Measurements from ENCODE around the gene RAMP1. TPM values are rescaled to one million over a fixed set of nuclear protein-coding genes. Genes with fewer than 3 reads are reported as not detected.

Gene RAMP1
- total and polyA plus RNA-seq, 9 of the 15 experiments (the other 6 are each of a cell fraction or from before 2014, with no cell fraction given) = 0.72 to 0.77 TPM; not detected in 7

GRCh38 chr2:237923481-237924163 is 64.2 kb downstream of the RAMP1 start (continued):
- TF ChIP-seq, protein P1, sequence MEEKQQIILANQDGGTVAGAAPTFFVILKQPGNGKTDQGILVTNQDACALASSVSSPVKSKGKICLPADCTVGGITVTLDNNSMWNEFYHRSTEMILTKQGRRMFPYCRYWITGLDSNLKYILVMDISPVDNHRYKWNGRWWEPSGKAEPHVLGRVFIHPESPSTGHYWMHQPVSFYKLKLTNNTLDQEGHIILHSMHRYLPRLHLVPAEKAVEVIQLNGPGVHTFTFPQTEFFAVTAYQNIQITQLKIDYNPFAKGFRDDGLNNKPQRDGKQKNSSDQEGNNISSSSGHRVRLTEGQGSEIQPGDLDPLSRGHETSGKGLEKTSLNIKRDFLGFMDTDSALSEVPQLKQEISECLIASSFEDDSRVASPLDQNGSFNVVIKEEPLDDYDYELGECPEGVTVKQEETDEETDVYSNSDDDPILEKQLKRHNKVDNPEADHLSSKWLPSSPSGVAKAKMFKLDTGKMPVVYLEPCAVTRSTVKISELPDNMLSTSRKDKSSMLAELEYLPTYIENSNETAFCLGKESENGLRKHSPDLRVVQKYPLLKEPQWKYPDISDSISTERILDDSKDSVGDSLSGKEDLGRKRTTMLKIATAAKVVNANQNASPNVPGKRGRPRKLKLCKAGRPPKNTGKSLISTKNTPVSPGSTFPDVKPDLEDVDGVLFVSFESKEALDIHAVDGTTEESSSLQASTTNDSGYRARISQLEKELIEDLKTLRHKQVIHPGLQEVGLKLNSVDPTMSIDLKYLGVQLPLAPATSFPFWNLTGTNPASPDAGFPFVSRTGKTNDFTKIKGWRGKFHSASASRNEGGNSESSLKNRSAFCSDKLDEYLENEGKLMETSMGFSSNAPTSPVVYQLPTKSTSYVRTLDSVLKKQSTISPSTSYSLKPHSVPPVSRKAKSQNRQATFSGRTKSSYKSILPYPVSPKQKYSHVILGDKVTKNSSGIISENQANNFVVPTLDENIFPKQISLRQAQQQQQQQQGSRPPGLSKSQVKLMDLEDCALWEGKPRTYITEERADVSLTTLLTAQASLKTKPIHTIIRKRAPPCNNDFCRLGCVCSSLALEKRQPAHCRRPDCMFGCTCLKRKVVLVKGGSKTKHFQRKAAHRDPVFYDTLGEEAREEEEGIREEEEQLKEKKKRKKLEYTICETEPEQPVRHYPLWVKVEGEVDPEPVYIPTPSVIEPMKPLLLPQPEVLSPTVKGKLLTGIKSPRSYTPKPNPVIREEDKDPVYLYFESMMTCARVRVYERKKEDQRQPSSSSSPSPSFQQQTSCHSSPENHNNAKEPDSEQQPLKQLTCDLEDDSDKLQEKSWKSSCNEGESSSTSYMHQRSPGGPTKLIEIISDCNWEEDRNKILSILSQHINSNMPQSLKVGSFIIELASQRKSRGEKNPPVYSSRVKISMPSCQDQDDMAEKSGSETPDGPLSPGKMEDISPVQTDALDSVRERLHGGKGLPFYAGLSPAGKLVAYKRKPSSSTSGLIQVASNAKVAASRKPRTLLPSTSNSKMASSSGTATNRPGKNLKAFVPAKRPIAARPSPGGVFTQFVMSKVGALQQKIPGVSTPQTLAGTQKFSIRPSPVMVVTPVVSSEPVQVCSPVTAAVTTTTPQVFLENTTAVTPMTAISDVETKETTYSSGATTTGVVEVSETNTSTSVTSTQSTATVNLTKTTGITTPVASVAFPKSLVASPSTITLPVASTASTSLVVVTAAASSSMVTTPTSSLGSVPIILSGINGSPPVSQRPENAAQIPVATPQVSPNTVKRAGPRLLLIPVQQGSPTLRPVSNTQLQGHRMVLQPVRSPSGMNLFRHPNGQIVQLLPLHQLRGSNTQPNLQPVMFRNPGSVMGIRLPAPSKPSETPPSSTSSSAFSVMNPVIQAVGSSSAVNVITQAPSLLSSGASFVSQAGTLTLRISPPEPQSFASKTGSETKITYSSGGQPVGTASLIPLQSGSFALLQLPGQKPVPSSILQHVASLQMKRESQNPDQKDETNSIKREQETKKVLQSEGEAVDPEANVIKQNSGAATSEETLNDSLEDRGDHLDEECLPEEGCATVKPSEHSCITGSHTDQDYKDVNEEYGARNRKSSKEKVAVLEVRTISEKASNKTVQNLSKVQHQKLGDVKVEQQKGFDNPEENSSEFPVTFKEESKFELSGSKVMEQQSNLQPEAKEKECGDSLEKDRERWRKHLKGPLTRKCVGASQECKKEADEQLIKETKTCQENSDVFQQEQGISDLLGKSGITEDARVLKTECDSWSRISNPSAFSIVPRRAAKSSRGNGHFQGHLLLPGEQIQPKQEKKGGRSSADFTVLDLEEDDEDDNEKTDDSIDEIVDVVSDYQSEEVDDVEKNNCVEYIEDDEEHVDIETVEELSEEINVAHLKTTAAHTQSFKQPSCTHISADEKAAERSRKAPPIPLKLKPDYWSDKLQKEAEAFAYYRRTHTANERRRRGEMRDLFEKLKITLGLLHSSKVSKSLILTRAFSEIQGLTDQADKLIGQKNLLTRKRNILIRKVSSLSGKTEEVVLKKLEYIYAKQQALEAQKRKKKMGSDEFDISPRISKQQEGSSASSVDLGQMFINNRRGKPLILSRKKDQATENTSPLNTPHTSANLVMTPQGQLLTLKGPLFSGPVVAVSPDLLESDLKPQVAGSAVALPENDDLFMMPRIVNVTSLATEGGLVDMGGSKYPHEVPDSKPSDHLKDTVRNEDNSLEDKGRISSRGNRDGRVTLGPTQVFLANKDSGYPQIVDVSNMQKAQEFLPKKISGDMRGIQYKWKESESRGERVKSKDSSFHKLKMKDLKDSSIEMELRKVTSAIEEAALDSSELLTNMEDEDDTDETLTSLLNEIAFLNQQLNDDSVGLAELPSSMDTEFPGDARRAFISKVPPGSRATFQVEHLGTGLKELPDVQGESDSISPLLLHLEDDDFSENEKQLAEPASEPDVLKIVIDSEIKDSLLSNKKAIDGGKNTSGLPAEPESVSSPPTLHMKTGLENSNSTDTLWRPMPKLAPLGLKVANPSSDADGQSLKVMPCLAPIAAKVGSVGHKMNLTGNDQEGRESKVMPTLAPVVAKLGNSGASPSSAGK (IDR thresholded peaks at IDR 0.05) = peak; percentile 80
- TF ChIP-seq TAF7 (tag; IDR thresholded peaks at IDR 0.05) = no peak
- no peak for TF ChIP-seq ZBTB17 (CRISPR knock-in tag; IDR thresholded peaks at IDR 0.05)
- peak; percentile 57; the same call in 1 of the 2 replicates for TF ChIP-seq VEZF1 (CRISPR knock-in tag; IDR thresholded peaks at IDR 0.05)
- TF ChIP-seq PHF20 (IDR thresholded peaks at IDR 0.05; ENCODE audit: partially characterized antibody) = no peak
- no peak for TF ChIP-seq ZKSCAN3 (CRISPR knock-in tag; IDR thresholded peaks at IDR 0.05)
- TF ChIP-seq WHSC1 (IDR thresholded peaks at IDR 0.05; ENCODE audit: low read length) = no peak
- no peak for TF ChIP-seq NCOA6 (IDR thresholded peaks at IDR 0.05)
- no peak for TF ChIP-seq TCF3 (CRISPR knock-in tag; IDR thresholded peaks at IDR 0.05)
- TF ChIP-seq HIVEP1 (CRISPR knock-in tag; IDR thresholded peaks at IDR 0.05) = no peak
- no peak for TF ChIP-seq ZNF311 (CRISPR knock-in tag; IDR thresholded peaks at IDR 0.05)
- no peak for TF ChIP-seq SMAD2 (IDR thresholded peaks at IDR 0.05; ENCODE audit: low read depth, low read length)
- TF ChIP-seq, protein P2, sequence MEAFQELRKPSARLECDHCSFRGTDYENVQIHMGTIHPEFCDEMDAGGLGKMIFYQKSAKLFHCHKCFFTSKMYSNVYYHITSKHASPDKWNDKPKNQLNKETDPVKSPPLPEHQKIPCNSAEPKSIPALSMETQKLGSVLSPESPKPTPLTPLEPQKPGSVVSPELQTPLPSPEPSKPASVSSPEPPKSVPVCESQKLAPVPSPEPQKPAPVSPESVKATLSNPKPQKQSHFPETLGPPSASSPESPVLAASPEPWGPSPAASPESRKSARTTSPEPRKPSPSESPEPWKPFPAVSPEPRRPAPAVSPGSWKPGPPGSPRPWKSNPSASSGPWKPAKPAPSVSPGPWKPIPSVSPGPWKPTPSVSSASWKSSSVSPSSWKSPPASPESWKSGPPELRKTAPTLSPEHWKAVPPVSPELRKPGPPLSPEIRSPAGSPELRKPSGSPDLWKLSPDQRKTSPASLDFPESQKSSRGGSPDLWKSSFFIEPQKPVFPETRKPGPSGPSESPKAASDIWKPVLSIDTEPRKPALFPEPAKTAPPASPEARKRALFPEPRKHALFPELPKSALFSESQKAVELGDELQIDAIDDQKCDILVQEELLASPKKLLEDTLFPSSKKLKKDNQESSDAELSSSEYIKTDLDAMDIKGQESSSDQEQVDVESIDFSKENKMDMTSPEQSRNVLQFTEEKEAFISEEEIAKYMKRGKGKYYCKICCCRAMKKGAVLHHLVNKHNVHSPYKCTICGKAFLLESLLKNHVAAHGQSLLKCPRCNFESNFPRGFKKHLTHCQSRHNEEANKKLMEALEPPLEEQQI (IDR thresholded peaks at IDR 0.05) = no peak; the same call in 1 of the 2 replicates
- TF ChIP-seq HDGF (IDR thresholded peaks at IDR 0.05) = no peak
